ENCODE measurements around the gene B4GAT1.

DNA sequence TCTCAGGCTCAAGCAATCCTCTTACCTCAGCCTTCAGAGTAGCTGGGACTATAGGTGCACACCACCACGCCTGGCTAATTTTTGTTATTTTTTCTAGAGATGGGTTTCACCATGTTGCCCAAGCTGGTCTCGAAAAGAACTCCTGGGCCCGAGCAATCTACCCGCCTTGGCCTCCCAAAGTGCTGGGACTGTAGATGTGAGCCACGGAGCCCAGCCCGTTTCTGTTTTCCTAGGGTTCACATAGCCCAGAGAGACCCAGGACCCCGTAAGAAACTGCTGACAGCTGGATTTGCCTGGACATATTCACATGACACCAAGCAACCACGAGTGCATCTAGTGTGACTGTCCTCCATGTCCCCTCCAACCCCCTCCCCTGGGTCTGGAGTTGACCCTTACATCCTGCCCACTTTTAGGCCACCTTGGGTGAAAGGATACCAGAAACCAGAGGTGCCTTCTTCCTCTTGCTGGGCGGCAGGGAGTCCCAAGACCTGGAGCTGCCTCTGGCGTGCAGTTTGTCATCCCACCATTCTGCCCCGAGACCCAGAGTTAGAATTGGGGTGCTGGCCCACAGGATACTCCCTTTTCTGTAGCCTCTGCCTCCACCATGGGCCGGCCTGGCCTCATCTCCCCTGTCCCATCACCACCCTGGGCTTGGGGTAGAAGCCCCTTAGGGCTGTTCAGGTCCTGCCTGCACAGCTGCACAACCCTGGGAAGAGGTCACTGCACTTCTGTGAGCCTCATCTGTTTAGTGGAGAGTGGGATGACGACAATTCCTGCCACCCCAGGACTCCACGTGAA lies 7.5 kb downstream of the B4GAT1 start:
- TF ChIP-seq, protein P1, sequence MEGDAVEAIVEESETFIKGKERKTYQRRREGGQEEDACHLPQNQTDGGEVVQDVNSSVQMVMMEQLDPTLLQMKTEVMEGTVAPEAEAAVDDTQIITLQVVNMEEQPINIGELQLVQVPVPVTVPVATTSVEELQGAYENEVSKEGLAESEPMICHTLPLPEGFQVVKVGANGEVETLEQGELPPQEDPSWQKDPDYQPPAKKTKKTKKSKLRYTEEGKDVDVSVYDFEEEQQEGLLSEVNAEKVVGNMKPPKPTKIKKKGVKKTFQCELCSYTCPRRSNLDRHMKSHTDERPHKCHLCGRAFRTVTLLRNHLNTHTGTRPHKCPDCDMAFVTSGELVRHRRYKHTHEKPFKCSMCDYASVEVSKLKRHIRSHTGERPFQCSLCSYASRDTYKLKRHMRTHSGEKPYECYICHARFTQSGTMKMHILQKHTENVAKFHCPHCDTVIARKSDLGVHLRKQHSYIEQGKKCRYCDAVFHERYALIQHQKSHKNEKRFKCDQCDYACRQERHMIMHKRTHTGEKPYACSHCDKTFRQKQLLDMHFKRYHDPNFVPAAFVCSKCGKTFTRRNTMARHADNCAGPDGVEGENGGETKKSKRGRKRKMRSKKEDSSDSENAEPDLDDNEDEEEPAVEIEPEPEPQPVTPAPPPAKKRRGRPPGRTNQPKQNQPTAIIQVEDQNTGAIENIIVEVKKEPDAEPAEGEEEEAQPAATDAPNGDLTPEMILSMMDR (IDR thresholded peaks at IDR 0.05), result no peak
- no peak for TF ChIP-seq ZFX (IDR thresholded peaks at IDR 0.05; ENCODE audit: borderline replicate concordance)
